NB4 (cell line): Measurements from ENCODE around the gene KIF1B.
A peak's percentile ranks its signal among the peaks of the same experiment; 100 is the strongest.

Experiments used
- DNase-seq: peaks from one replicate; pipeline ENCODE4 v3.0.0; 2010; ENCODE audit warnings: low read depth
- H3K4me3 ChIP-seq: one replicate; pipeline ENCODE4 v1.5.1; 2011; ENCODE audit warnings: mild to moderate bottlenecking, low read depth, low read length, moderate library complexity
- MAX ChIP-seq: IDR thresholded peaks from 2 replicates; pipeline ENCODE4 v1.6.1; 2011; ENCODE audit warnings: low read depth, low read length
- MYC ChIP-seq: IDR thresholded peaks from 2 replicates; pipeline ENCODE4 v1.6.1; 2011; ENCODE audit warnings: low read depth, low read length
- POLR2A ChIP-seq: IDR thresholded peaks from 2 replicates; pipeline ENCODE4 v1.6.1; 2011; ENCODE audit warnings: mild to moderate bottlenecking; ENCODE audit not compliant: insufficient read length; ENCODE audit errors: extremely low read depth
- TF ChIP-seq, protein P1 (sequence below): IDR thresholded peaks from one replicate; pipeline ENCODE4 v1.5.1; 2012; ENCODE audit warnings: low read depth, low read length

The KIF1B gene

GRCh38 chr1:10389271-10389973, 179.1 kb downstream of the KIF1B start:
- no peak overlapping the region for H3K4me3 ChIP-seq
- DNase-seq, result peak; percentile 66
- no peak for TF ChIP-seq MYC
- TF ChIP-seq, protein P1, sequence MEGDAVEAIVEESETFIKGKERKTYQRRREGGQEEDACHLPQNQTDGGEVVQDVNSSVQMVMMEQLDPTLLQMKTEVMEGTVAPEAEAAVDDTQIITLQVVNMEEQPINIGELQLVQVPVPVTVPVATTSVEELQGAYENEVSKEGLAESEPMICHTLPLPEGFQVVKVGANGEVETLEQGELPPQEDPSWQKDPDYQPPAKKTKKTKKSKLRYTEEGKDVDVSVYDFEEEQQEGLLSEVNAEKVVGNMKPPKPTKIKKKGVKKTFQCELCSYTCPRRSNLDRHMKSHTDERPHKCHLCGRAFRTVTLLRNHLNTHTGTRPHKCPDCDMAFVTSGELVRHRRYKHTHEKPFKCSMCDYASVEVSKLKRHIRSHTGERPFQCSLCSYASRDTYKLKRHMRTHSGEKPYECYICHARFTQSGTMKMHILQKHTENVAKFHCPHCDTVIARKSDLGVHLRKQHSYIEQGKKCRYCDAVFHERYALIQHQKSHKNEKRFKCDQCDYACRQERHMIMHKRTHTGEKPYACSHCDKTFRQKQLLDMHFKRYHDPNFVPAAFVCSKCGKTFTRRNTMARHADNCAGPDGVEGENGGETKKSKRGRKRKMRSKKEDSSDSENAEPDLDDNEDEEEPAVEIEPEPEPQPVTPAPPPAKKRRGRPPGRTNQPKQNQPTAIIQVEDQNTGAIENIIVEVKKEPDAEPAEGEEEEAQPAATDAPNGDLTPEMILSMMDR, result no peak
- TF ChIP-seq MAX, result no peak
- no peak for TF ChIP-seq POLR2A

GRCh38 chr1:10396870-10397269, 186.5 kb downstream of the KIF1B start:
- no peak for DNase-seq
- no peak overlapping the region for H3K4me3 ChIP-seq
- no peak for TF ChIP-seq MAX
- TF ChIP-seq, protein P1, result no peak

GRCh38 chr1:10398278-10398733, 187.9 kb downstream of the KIF1B start:
- H3K4me3 ChIP-seq, result peak overlapping the region; percentile 70
- no peak for DNase-seq

GRCh38 chr1:10398734-10399443, 188.5 kb downstream of the KIF1B start, which contains the start of gene PGD:
Gene PGD, plus strand, starts transcription at chr1:10399064. Its CDS starts 54 bp downstream, at chr1:10399118.
- H3K4me3 ChIP-seq, result peak within 1 kb of the TSS; percentile 84
- TF ChIP-seq MAX (peak; percentile 75), MYC (no peak), POLR2A (peak; percentile 41)
- TF ChIP-seq, protein P1, result no peak
- DNase-seq, result peak; percentile 99

More at GRCh38 chr1:10398278-10398733, 187.9 kb downstream of the KIF1B start:
- TF ChIP-seq MAX, result no peak
- TF ChIP-seq, protein P1, result no peak
- TF ChIP-seq MYC, result no peak
- no peak for TF ChIP-seq POLR2A

DNA sequence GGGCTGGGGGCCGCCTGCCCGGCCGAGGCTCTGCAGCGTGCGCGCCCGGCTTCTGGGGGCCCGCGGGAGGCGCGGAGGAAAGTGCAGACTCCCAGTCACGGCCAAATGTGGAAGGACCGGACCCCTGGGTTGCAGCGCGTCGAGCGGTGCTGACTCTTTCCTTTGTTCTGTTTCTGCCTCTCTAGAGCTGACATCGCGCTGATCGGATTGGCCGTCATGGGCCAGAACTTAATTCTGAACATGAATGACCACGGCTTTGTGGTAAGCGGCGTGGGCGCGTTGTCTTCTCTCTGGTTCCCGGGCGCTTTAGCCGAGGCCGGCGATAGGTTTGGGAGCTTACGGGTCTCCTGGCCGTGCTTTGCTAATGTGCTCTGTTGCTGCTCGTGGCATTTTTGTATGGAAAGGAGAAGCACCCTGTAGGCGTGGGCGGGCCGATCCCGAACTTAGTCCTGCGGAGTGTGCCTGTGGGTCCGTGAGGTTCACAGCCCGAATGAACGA, 189.1 kb downstream of the KIF1B start:
- peak overlapping the region; percentile 84 for H3K4me3 ChIP-seq
- TF ChIP-seq MYC, result no peak
- TF ChIP-seq POLR2A, result no peak
- no peak for TF ChIP-seq MAX
- TF ChIP-seq, protein P1, result no peak
- no peak for DNase-seq
